ENCODE measurements around the gene GFOD1.
"Not testable (repeated sequence)": the region's sequence is repeated elsewhere in the genome, so short reads cannot be mapped to it uniquely, and the experiment has no call there.

Gene GFOD1

DNA sequence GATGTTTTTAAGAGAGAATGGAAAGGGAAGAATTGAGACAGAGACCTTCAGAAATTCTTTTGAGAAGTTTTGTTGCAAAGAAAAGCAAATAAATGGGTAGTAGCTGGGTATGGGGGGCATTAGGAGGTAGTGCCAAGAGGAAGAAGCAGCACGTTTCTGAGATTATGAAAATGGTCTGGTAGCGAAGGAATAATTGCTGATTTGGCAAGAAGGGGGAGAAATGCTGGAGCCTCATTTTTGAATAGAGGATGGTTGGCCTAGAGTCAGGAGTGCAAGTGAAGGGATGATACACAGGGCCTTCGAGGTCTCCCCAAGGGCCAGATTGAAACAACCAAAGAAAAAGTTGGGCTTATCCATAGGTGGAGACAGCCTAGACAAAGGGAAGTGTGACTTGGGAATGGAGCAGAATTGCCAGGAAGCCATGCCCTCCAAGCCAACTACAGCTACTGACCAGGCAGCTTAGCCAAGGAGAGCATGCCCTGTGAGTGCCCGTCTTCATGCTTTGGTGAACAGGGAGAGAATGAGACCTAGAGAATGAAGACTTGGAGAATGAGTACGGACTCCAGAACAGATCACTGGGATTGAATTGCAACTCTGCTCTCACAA is 144.9 kb downstream of the GFOD1 start:
- TF ChIP-seq POLR2AphosphoS5 (IDR thresholded peaks at IDR 0.05; ENCODE audit: low read depth, low read length) (no peak), TAF1 (IDR thresholded peaks at IDR 0.05; ENCODE audit: borderline replicate concordance, low read depth, low read length) (no peak), POLR2A (IDR thresholded peaks at IDR 0.05; ENCODE audit: low read depth, low read length) (no peak)
- DNase-seq (ENCODE audit: insufficient read length): no peak
- no peak for FAIRE-seq

DNA sequence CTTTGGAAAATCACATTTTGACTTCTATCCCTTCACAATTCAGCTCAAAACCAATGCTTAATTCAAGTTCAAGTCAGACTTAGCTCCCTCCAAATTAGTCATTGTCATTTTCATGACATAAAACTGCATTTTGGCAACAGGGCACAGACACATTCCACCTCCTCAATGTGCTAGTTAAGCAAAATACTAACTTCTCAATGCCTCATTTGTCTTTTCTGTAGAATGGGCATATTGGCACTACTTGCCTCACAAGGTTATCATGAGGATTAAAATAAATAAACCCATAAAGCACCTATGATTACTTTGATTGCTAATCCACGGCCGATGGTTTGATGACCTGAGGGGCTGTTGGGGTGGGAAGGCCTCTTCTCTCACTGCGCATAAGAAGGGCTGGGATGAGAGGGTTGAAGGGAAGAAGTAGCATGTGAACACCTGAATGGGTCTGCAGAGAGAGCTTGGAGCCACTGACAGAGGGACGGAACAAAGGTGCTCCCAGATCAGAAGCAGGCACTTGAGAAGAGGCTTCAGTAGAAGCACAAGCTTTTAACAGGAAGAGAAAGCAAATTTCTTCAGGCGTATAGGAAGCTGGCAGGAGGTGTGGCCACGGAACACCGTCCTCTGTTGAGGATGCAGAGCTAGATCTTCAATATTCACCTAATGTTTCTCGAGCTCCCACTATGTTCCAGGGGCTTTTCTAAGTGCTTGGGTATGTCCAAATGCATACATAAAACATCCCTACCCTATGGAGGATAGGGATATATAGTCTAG is 147.4 kb downstream of the GFOD1 start:
- FAIRE-seq (no peak), DNase-seq (ENCODE audit: insufficient read length) (no peak)
- TF ChIP-seq TAF1 (IDR thresholded peaks at IDR 0.05; ENCODE audit: borderline replicate concordance, low read depth, low read length): no peak
- no peak for TF ChIP-seq POLR2A (IDR thresholded peaks at IDR 0.05; ENCODE audit: low read depth, low read length)
- TF ChIP-seq POLR2AphosphoS5 (IDR thresholded peaks at IDR 0.05; ENCODE audit: low read depth, low read length): no peak

DNA sequence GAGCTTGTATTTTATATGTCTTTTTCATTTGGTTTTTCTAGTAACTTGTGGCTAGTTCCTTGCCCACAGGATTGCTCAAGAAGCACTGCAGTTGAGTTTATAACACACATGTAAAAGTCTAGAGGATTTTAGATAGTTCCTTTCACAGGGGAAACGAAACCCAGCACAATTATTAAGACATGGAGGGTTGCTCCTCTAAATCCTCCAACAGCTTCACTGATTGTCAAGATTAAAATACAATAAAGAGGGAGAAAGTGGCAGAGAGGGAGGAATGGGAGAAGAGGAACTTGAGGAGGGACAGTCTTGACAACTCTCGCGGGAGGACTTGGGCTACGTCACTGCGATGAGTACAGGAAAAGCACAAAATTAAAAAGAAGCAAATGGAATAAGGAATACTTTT is 149.4 kb downstream of the GFOD1 start:
- DNase-seq (ENCODE audit: insufficient read length): no peak
- TF ChIP-seq TAF1 (IDR thresholded peaks at IDR 0.05; ENCODE audit: borderline replicate concordance, low read depth, low read length) (no peak), POLR2AphosphoS5 (IDR thresholded peaks at IDR 0.05; ENCODE audit: low read depth, low read length) (no peak), POLR2A (IDR thresholded peaks at IDR 0.05; ENCODE audit: low read depth, low read length) (no peak)
- FAIRE-seq: no peak

GRCh38 chr6:13336553-13336952 is 150.8 kb downstream of the GFOD1 start:
- FAIRE-seq (peak; percentile 92), DNase-seq (ENCODE audit: insufficient read length) (peak; percentile 33)
- TF ChIP-seq POLR2A (IDR thresholded peaks at IDR 0.05; ENCODE audit: low read depth, low read length) (no peak), TAF1 (IDR thresholded peaks at IDR 0.05; ENCODE audit: borderline replicate concordance, low read depth, low read length) (no peak), POLR2AphosphoS5 (IDR thresholded peaks at IDR 0.05; ENCODE audit: low read depth, low read length) (no peak)

DNA sequence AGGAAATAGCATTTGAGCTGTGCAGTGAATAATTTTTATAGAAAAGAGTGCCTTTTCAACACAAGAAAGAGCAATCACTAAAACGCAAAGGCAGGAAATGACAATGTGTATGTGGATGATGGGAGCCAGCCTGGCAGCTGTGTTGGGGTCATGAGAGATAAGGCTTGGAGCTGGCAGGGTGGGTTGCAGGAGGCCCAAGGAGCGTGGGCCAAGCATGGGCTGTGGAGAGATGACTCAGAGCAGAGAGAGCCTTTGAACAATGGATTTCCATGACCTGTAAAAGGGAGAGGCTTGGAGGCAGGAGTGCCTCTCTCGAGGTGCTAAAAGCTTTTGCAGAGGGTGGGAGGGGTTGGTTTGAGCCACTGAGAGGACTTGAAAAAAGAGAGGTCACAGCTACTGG is 152.4 kb downstream of the GFOD1 start:
- TF ChIP-seq POLR2AphosphoS5 (IDR thresholded peaks at IDR 0.05; ENCODE audit: low read depth, low read length) (no peak), POLR2A (IDR thresholded peaks at IDR 0.05; ENCODE audit: low read depth, low read length) (no peak), TAF1 (IDR thresholded peaks at IDR 0.05; ENCODE audit: borderline replicate concordance, low read depth, low read length) (no peak)
- DNase-seq (ENCODE audit: insufficient read length): no peak
- no peak for FAIRE-seq

- FAIRE-seq (no peak), DNase-seq (ENCODE audit: insufficient read length) (no peak)
- TF ChIP-seq TAF1 (IDR thresholded peaks at IDR 0.05; ENCODE audit: borderline replicate concordance, low read depth, low read length): no peak
- no peak for TF ChIP-seq POLR2AphosphoS5 (IDR thresholded peaks at IDR 0.05; ENCODE audit: low read depth, low read length)
- no peak for TF ChIP-seq POLR2A (IDR thresholded peaks at IDR 0.05; ENCODE audit: low read depth, low read length)
Measured at GRCh38 chr6:13332349-13332706, 155.1 kb downstream of the GFOD1 start.

DNA sequence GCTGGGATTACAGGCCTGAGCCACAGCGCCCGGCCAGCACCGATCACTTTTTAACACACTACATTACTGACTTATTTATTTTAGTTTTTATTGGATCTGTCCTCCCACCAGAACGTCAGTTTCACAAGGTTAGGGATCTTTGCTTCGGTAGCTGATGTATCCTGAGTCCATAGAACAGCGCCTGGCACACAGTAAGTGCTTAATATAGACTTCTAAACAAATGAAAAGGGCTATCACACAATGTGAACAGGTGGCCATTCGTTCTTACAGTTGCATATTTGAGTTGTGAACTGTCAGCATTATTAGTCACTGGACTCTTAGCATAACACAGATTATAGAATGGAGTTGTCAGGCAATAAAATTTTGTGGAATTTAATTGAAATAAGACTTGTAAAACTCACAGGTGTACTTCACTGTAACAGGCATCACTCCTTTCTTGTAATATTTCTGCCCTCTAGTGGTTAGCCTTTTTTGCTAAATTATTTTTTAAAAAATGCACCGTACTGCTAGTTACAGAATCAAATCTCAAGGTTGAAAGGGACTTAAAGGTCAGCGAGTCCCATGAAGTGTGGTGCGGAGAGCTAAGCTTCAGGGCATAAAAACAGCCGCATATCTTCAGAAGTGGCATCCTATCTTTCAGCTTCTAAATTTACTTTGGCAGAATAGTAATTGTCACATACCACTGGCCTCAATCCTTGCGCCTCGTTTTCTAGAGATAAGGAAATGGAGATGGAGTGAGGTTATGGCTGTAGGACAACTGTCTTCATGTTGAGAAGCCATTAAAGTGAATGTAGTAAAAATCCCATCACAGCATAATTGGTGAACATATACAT is 155.7 kb downstream of the GFOD1 start:
- no peak for DNase-seq (ENCODE audit: insufficient read length)

GRCh38 chr6:13328875-13329183 is 158.6 kb downstream of the GFOD1 start:
- FAIRE-seq: no peak
- TF ChIP-seq TAF1 (IDR thresholded peaks at IDR 0.05; ENCODE audit: borderline replicate concordance, low read depth, low read length): no peak
- TF ChIP-seq POLR2A (IDR thresholded peaks at IDR 0.05; ENCODE audit: low read depth, low read length): no peak

More for the DNA sequence above, 155.7 kb downstream of the GFOD1 start:
- TF ChIP-seq POLR2A (IDR thresholded peaks at IDR 0.05; ENCODE audit: low read depth, low read length) (no peak), POLR2AphosphoS5 (IDR thresholded peaks at IDR 0.05; ENCODE audit: low read depth, low read length) (no peak), TAF1 (IDR thresholded peaks at IDR 0.05; ENCODE audit: borderline replicate concordance, low read depth, low read length) (no peak)
- FAIRE-seq: no peak

GRCh38 chr6:13328076-13328874 is 159.1 kb downstream of the GFOD1 start, which contains the start of gene TBC1D7:
Gene TBC1D7 (minus strand): TSS chr6:13328537. CDS start chr6:13326898, 1,639 bp downstream.
- FAIRE-seq (peak; percentile 94), DNase-seq (ENCODE audit: insufficient read length) (peak; percentile 80)
- TF ChIP-seq TAF1 (IDR thresholded peaks at IDR 0.05; ENCODE audit: borderline replicate concordance, low read depth, low read length): 0 out of 2 replicates have a peak, but pooled peaks have one; percentile 39
- TF ChIP-seq POLR2A (IDR thresholded peaks at IDR 0.05; ENCODE audit: low read depth, low read length): peak; percentile 92
- peak; percentile 90 for TF ChIP-seq POLR2AphosphoS5 (IDR thresholded peaks at IDR 0.05; ENCODE audit: low read depth, low read length)

More at GRCh38 chr6:13328875-13329183, 158.6 kb downstream of the GFOD1 start:
- no peak for DNase-seq (ENCODE audit: insufficient read length)

GRCh38 chr6:13327691-13328075 is 159.7 kb downstream of the GFOD1 start:
- TF ChIP-seq POLR2AphosphoS5 (IDR thresholded peaks at IDR 0.05; ENCODE audit: low read depth, low read length) (no peak), TAF1 (IDR thresholded peaks at IDR 0.05; ENCODE audit: borderline replicate concordance, low read depth, low read length) (no peak), POLR2A (IDR thresholded peaks at IDR 0.05; ENCODE audit: low read depth, low read length) (no peak)
- no peak for DNase-seq (ENCODE audit: insufficient read length)
- FAIRE-seq: no peak

GRCh38 chr6:13326031-13326586 is 161.3 kb downstream of the GFOD1 start:
- FAIRE-seq; DNase-seq (ENCODE audit: insufficient read length): not testable (repeated sequence)

All from GM12892 (cell line).